H1 (cell line): ENCODE measurements around the gene NR1I3. TPM values are rescaled to one million over a fixed set of nuclear protein-coding genes. Genes with fewer than 3 reads are reported as not detected.
A peak's percentile ranks its signal among the peaks of the same experiment; 100 is the strongest.

Experiments used
- ATF3 ChIP-seq: IDR thresholded peaks from 2 replicates; pipeline ENCODE4 v1.6.1; 2011; ENCODE audit warnings: low read depth, mild to moderate bottlenecking, low read length; ENCODE audit not compliant: insufficient read depth
- BACH1 ChIP-seq: IDR thresholded peaks from 2 replicates; pipeline ENCODE4 v1.6.1; 2012; ENCODE audit warnings: low read length, improper control_type of control experiment
- CBX8 ChIP-seq: fragments of 300-800, 300-1000 bp; sonication (generic); IDR thresholded peaks from 2 replicates; pipeline ENCODE4 v1.7.1; 2016; ENCODE audit warnings: low read depth, low read length, borderline replicate concordance
- CHD2 ChIP-seq: IDR thresholded peaks from 2 replicates; pipeline ENCODE4 v1.6.1; 2012; ENCODE audit warnings: low read length, improper control_type of control experiment
- EZH2 ChIP-seq: fragments of 200-600 bp; sonication (generic); IDR thresholded peaks from 2 replicates; pipeline ENCODE4 v1.7.1; 2012; ENCODE audit warnings: low read depth, mild to moderate bottlenecking, moderate library complexity, low read length, inconsistent platforms; ENCODE audit not compliant: severe bottlenecking
- GABPA ChIP-seq: IDR thresholded peaks from 2 replicates; pipeline ENCODE4 v1.6.1; 2011; ENCODE audit warnings: mild to moderate bottlenecking, low read length, moderate library complexity, borderline replicate concordance; ENCODE audit not compliant: insufficient read depth
- JUND ChIP-seq: IDR thresholded peaks from 2 replicates; pipeline ENCODE4 v1.6.1; 2011; ENCODE audit warnings: mild to moderate bottlenecking, improper control_type of control experiment, low read length
- NRF1 ChIP-seq: IDR thresholded peaks from 2 replicates; pipeline ENCODE4 v1.6.1; 2011; ENCODE audit warnings: mild to moderate bottlenecking, low read depth, low read length, improper control_type of control experiment
- PHF8 ChIP-seq: fragments of 200-600 bp; sonication (generic); conservative IDR thresholded peaks from 2 replicates; pipeline ENCODE4 v1.7.1; 2012; ENCODE audit warnings: low read depth, mild to moderate bottlenecking, inconsistent platforms, low read length, moderate library complexity
- POLR2AphosphoS5 ChIP-seq: IDR thresholded peaks from 2 replicates; pipeline ENCODE4 v1.6.1; 2011; ENCODE audit warnings: low read depth, low read length
- RAD21 ChIP-seq, 2 experiments: IDR thresholded peaks in 1 of 2; conservative IDR thresholded peaks in 1 of 2; 2 replicates each; pipeline ENCODE4 v1.6.1; 2011; ENCODE audit warnings: low read depth in 2 of 2, low read length in 2 of 2, improper control_type of control experiment in 1 of 2, inconsistent platforms in 1 of 2, mild to moderate bottlenecking in 1 of 2, moderate library complexity in 1 of 2
- RBBP5 ChIP-seq: IDR thresholded peaks from 2 replicates; pipeline ENCODE4 v1.7.1; 2012; ENCODE audit warnings: low read depth, mild to moderate bottlenecking, inconsistent platforms, low read length, moderate library complexity, borderline replicate concordance
- SAP30 ChIP-seq: fragments of 300-600 bp; sonication (generic); IDR thresholded peaks from 2 replicates; pipeline ENCODE4 v1.7.1; 2012; ENCODE audit warnings: low read length, moderate library complexity, mild to moderate bottlenecking, inconsistent platforms; ENCODE audit not compliant: insufficient read depth, insufficient replicate concordance
- SIN3A ChIP-seq, 2 experiments: IDR thresholded peaks in 1 of 2; conservative IDR thresholded peaks in 1 of 2; 2 replicates each; pipeline ENCODE4 v1.6.1; 2011 to 2012; ENCODE audit warnings: low read length in 2 of 2, improper control_type of control experiment in 1 of 2, low read depth in 1 of 2, mild to moderate bottlenecking in 1 of 2
- SIX5 ChIP-seq: IDR thresholded peaks from 2 replicates; pipeline ENCODE4 v1.6.1; 2011; ENCODE audit warnings: mild to moderate bottlenecking, low read depth, low read length
- SP1 ChIP-seq: IDR thresholded peaks from 2 replicates; pipeline ENCODE4 v1.6.1; 2011; ENCODE audit warnings: low read depth, low read length
- SP2 ChIP-seq: IDR thresholded peaks from 2 replicates; pipeline ENCODE4 v1.6.1; 2012; ENCODE audit warnings: mild to moderate bottlenecking, low read length, inconsistent platforms
- SUZ12 ChIP-seq: fragments of 200-600 bp; sonication (generic); IDR thresholded peaks from 2 replicates; pipeline ENCODE4 v1.6.1; 2012; ENCODE audit warnings: mild to moderate bottlenecking, inconsistent platforms, low read length, moderate library complexity, mixed read lengths
- TAF1 ChIP-seq: IDR thresholded peaks from 2 replicates; pipeline ENCODE4 v1.6.1; 2011; ENCODE audit warnings: mild to moderate bottlenecking, low read depth, low read length
- TAF7 ChIP-seq: optimal IDR thresholded peaks from 2 replicates; pipeline ENCODE3; 2011; ENCODE audit warnings: low read depth, mild to moderate bottlenecking, inconsistent platforms, low read length, moderate library complexity, borderline replicate concordance
- TBP ChIP-seq: IDR thresholded peaks from 2 replicates; pipeline ENCODE4 v1.6.1; 2011; ENCODE audit warnings: low read depth, low read length, improper control_type of control experiment
- polyA plus RNA-seq, 7 experiments: library from polyadenylated mRNA; depleted of rRNA in 3 of 7; stranded (reverse) in 5 of 7; unstranded in 2 of 7; fragments of >200 nt in 5 of 7; fragments of 200-250 nt in 2 of 7; gene quantifications; 1 replicate in 5 of 7; 2 replicates in 1 of 7; 4 replicates in 1 of 7; pipeline versions ENCODE4 v1.2.1 to v1.2.3, GENCODE V29; 2011 to 2013; ENCODE audit warnings: missing spikeins in 2 of 7, mixed read lengths in 2 of 7
- total RNA-seq: library from RNA; stranded (reverse); fragmentation: NEBNext Ultra II Directional; extraction: Animal tissue kit (Norgen Biotek cat#: 25700); gene quantifications from 2 replicates; pipeline ENCODE4 v1.2.1, GENCODE V29; 2021
- TF ChIP-seq, protein P1 (sequence below): IDR thresholded peaks from 2 replicates; pipeline ENCODE4 v1.6.1; 2012; ENCODE audit warnings: inconsistent platforms

Gene NR1I3
- total and polyA plus RNA-seq, 2 of the 8 experiments (the other 6 are each of a cell fraction or from before 2014, with no cell fraction given), result not detected

- no peak for TF ChIP-seq TAF7
- peak; percentile 94 for TF ChIP-seq TBP
- peak; percentile 71 for TF ChIP-seq PHF8
- 0 out of 2 replicates have a peak, but pooled peaks have one; percentile 47 for TF ChIP-seq RBBP5
- no peak for TF ChIP-seq BACH1
- no peak for TF ChIP-seq RAD21 (IDR thresholded peaks at IDR 0.05 in 1 of 2, conservative IDR thresholded peaks at IDR 0.05 in 1 of 2; ENCODE audit: low read depth in 2 of 2, low read length in 2 of 2)
- TF ChIP-seq TAF1, result peak; percentile 60; the same call in 1 of the 2 replicates
- TF ChIP-seq POLR2AphosphoS5, result 0 out of 2 replicates have a peak, but pooled peaks have one; percentile 48
- no peak for TF ChIP-seq ATF3
- TF ChIP-seq GABPA, result 0 out of 2 replicates have a peak, but pooled peaks have one; percentile 16
- TF ChIP-seq SIN3A (conservative IDR thresholded peaks at IDR 0.05 in 1 of 2, IDR thresholded peaks at IDR 0.05 in 1 of 2; ENCODE audit: low read depth in 1 of 2, low read length in 2 of 2), result peak; percentile 24 to 77; a peak in 1 of 4 replicates
- TF ChIP-seq EZH2, result peak; percentile 51
- TF ChIP-seq NRF1, result no peak
- peak; percentile 75; the same call in 1 of the 2 replicates for TF ChIP-seq SUZ12
- no peak for TF ChIP-seq JUND
- TF ChIP-seq SP2, result peak; percentile 65
- no peak for TF ChIP-seq SAP30
- TF ChIP-seq SP1, result peak; percentile 96
- TF ChIP-seq CBX8, result no peak
- peak; percentile 79 for TF ChIP-seq CHD2
- no peak for TF ChIP-seq SIX5
- TF ChIP-seq, protein P1, sequence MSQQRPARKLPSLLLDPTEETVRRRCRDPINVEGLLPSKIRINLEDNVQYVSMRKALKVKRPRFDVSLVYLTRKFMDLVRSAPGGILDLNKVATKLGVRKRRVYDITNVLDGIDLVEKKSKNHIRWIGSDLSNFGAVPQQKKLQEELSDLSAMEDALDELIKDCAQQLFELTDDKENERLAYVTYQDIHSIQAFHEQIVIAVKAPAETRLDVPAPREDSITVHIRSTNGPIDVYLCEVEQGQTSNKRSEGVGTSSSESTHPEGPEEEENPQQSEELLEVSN, result peak; percentile 65
Measured at GRCh38 chr1:161258439-161259344, 20.7 kb upstream of the NR1I3 start, which contains the start of gene PCP4L1 (continued).
